Stimulated activated naive CD4-positive, alpha-beta T cell treated with Interleukin-2 at 50 U/mL for 16 hours (primary cell): ENCODE data around the gene TRAF1.
"Not testable (repeated sequence)": the region's sequence is repeated elsewhere in the genome, so short reads cannot be mapped to it uniquely, and the experiment has no call there.

Experiments
- DNase-seq: peaks from one replicate; lab custom pipeline; 2025; lab: John Stamatoyannopoulos, UW

Gene TRAF1, protein sequence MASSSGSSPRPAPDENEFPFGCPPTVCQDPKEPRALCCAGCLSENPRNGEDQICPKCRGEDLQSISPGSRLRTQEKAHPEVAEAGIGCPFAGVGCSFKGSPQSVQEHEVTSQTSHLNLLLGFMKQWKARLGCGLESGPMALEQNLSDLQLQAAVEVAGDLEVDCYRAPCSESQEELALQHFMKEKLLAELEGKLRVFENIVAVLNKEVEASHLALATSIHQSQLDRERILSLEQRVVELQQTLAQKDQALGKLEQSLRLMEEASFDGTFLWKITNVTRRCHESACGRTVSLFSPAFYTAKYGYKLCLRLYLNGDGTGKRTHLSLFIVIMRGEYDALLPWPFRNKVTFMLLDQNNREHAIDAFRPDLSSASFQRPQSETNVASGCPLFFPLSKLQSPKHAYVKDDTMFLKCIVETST

DNA sequence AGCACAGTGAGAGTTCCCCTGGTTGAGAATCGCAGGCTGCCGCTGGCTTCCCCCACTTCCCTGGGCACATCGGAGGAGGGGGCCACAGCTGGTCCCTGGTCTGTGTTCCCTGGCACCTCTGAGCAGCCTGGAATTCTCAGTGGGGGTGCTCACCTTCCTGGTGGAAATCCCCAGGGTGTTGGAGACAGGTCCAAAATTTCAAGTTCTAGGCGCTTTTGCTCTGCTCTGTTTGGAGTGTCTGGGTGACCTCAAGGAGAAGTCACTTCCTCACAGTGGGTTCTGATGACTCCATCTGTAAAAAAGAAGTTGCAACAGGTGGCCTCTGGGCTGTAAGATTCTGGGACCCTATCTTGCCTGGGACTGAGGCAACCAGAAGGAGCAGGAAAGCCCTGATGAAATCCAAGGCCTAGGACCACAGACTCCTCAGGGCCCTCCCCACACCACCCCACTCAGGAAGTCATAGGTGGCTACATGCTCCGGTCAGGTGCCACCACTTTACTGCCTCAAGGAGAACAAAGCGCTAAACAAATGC is at the start of gene TRAF1:
TSS of gene TRAF1 (minus strand) at position 400 of the 532 bp plus-strand sequence. CDS start 721 bp downstream, outside the sequence.
- DNase-seq = no peak

- DNase-seq = no peak
Measured at GRCh38 chr9:120974921-120975320, 48.3 kb upstream of the TRAF1 start.

- no peak for DNase-seq
Measured at GRCh38 chr9:120974181-120974580, 47.6 kb upstream of the TRAF1 start.

DNA sequence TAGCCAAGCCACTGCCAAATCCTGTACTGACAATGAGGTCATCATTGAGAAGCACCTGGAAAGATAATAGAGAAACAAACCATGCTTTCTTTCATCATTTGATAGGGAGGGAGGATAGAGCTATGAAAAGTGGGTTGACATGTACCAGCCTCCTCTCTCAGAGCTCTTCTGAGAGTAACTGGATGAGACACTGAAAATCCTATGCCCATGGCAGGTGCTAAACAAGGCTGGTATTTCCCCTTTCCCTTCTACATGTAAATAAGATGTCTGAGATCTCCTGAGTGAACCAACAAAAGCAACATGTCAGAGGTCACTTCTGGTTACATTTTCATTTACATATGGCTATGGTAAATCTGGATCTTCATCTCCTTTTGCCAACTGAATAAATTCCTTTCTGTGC is 45.3 kb upstream of the TRAF1 start:
- DNase-seq = no peak

GRCh38 chr9:120971471-120971870 is 44.9 kb upstream of the TRAF1 start:
- DNase-seq = not testable (repeated sequence)

DNA sequence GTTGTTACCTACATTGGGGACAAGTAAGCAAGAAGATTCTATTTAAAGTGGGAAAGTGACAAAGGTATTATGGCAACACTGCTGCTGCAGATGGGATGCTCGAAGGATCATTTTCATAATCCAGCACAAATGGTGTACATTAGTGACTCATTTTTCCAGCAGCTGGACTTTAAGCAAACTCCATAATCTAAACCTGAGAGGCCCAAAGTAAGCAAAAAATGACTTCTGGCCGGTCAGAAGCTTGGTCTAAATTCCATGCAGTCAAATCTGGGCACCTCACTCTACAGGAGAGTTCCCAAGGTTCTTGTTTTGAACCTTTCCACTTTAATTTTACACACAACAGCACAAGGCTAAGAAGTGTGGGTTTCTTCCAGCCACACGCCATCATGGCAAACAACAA is 43.6 kb upstream of the TRAF1 start:
- no peak for DNase-seq

DNA sequence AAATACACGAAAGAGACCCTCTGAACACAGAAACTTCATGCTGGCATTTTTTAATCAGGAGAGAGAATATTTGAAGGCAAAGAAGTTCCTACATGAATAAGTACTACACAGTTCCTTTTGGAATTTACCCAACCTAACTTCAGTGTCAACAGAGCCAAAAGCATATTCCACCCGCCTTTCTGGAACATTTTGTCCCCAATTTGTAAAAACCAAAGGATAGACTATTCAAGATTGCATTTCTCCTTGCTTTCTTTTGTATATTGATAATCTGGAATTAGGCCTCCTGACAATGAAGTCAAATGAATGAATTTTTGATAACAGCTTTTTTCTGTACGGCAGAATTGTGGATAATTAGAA is 39.4 kb upstream of the TRAF1 start:
- DNase-seq = no peak

DNA sequence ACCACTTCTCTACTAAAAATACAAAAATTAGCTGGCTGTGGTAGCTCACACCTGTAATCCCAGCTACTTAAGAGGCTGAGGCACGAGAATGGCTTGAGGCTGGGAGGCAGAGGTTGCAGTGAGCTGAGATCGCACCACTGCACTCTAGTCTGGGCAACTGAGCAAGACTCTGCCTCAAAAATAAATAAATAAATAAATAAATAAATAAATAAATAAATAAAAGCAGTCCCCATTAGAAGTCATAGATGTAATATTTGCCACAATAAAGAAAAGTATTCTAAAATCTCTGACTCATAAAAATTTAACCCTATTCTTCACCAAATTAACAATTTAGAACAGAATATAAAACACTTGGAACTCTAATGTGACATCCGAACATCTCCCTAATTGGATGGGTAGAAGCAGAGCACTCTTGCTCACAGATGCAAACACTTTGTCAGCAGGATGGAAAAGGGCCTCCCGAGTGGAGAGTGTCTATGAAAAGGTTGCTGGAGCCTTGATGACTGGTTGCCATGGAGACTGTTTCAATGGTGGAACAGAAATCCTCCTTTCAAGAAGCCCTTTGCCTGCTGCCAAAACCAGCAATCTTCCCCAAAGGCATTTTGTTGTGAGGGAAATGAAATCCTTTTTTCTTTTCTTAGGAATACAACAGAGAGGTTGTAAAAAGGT is 38.9 kb upstream of the TRAF1 start:
- no peak for DNase-seq

- DNase-seq = no peak
Measured at GRCh38 chr9:120961936-120962335, 35.3 kb upstream of the TRAF1 start.

DNA sequence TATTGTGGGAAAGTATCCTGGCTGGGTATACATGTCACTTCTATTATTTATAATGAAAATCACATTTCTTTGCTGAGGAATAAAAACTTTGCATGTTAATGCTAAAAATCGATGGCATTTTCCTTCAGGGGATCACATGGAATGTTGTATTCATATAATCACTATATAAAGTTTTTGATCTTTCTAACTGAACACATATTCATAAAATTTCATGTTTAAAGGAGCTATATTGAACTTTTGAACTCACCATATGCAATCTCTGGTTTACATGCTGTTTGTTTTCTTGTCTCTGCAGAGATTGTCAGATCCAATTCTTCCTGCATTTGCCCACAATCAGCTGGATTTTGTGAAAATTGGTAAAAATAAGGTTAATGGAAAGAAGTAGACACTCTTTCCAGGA is 33.4 kb upstream of the TRAF1 start:
- no peak for DNase-seq

- no peak for DNase-seq
Measured at GRCh38 chr9:120956862-120957261, 30.3 kb upstream of the TRAF1 start.

DNA sequence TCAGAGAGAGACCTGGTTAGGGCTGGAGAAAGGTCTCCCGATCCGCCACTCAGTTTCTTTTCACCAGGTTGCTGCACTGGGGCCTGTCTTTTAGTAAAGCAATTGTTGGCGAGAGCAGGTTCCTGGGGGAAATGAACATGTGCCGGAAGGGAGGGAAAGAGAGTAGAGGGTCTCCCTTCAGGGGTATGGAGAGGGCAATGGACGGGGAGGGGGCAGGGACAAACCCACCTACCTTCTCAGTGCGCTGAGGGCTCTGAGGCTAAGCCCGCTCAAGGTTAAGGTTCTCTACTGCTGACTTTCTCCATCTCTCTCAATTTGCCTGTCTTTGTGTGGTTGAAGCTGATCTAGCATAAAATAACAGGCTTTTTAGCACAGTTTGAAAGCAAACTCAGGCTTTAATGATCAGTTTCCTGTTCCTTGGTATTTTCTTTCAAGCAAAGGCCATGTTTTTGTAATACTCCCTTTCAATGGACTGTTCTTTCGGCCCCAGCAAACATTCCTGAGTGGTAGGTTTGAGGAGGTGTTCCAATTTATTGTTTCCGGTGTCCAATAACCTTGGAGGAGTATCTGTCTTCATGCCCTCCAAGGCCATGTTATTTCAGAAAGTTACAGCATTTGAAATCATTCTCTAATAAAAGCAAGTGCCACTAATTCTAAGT is 25.5 kb upstream of the TRAF1 start:
- no peak for DNase-seq

GRCh38 chr9:120950421-120951388 is 24.1 kb upstream of the TRAF1 start:
- DNase-seq = no peak

- no peak for DNase-seq
Measured at GRCh38 chr9:120949290-120949689, 22.7 kb upstream of the TRAF1 start.

- no peak for DNase-seq
Measured at GRCh38 chr9:120948824-120949223, 22.2 kb upstream of the TRAF1 start.

DNA sequence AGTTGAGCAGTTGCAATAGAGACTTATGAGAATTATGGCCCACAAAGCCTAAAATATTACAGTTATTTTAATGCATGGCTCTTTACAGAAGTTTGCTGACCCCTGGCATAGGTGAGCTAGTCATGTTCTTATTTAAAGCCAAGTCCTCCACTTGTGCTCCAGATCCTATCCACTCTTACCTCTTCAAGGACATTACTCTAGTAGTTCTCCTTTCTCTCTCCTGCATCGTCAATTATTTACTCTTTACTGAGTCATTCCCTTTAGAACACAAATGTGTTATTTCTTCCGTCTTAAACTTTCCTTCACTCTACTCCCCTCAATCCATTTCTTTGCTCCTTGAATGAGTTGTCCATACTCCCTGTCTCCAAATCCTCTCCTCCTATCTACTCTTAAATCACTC is 20.6 kb upstream of the TRAF1 start:
- no peak for DNase-seq

DNA sequence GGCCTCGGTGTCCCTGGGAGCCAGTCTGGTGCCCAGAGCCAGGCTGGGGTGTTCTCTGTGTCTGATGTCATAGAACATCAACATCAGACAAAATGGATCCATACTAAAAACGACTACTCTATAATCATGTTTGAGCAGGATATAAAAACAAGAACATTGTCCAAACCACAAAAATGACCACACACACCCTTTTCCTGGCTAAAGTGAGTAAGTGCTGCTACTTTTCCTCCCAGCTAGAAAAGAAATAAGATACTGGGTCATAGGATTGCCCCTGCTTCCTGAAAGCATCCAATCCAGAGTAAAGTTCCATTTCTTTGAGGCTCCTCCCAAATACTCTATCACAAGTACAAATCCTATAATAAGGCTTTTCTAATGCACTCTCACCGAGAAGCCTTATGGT is 19.7 kb upstream of the TRAF1 start:
- no peak for DNase-seq

GRCh38 chr9:120944948-120945347 is 18.4 kb upstream of the TRAF1 start:
- DNase-seq = no peak

- DNase-seq = no peak
Measured at GRCh38 chr9:120944434-120944843, 17.8 kb upstream of the TRAF1 start.

DNA sequence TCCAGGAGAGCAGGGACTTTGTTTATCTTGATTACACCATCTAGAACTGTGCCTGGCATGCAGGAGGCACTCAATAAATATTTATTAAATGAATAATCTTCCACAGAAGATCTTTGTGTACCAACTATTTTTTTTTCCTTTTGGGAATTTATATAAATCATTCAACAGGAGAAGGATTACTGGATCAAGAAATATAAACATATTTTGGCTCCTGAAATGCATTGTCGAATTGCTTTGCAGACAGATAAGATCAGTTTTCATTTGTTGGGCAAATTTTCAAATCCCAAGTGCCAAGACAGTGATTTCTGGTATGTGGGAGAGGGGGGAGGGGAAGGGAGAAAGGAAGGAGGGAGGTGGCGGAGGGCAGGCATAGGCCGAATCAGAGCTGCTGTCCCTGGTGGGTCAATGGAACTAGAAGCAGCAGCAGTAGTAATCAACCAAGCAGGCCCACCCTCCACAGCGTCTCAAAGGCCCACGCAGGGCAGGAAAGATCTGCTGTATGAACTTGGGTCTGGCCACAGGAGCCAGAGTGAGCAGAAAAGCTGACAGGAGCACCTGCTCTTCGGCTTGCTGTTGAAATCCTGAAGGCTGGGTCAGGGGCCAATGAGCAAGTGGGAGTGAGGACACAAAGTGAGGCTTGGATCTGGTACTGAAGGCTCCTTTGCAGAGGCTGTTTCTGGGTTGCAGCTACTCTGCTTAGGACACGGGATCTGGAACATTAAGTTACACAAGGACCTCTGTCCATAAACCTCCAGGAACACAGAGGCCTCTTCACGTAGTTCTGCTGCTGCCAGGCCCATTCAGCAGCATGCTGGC is 15.8 kb upstream of the TRAF1 start:
- no peak for DNase-seq
